Kidney (tissue), 14 donors: Measurements from ENCODE around the gene HNRNPAB. TPM values are rescaled to one million over a fixed set of nuclear protein-coding genes. Genes with fewer than 3 reads are reported as not detected.
A peak's percentile ranks its signal among the peaks of the same experiment; 100 is the strongest.
"Not testable (repeated sequence)": the region's sequence is repeated elsewhere in the genome, so short reads cannot be mapped to it uniquely, and the experiment has no call there.

ENCODE experiments used
- DNase-seq, 5 donors: peaks; one replicate each; pipeline ENCODE4 v3.0.0-alpha.2; 2013 to 2020
- FAIRE-seq: peaks from 2 replicates; lab custom pipeline; 2012; peaks lifted over from hg19 to GRCh38; lab: Jason Lieb, UNC
- H3K27ac ChIP-seq, 2 donors: one replicate each; pipeline ENCODE4 v1.7.0; 2013; ENCODE audit warnings: low read depth in 2 of 2, low read length in 2 of 2, inconsistent platforms in 1 of 2
- H3K27me3 ChIP-seq: one replicate; pipeline ENCODE4 v1.7.1; 2013; ENCODE audit warnings: low read length, inconsistent platforms; ENCODE audit not compliant: control insufficient read depth, insufficient read depth
- H3K36me3 ChIP-seq, 3 donors: one replicate each; pipeline versions ENCODE4 v1.7.0 to v1.7.1; 2013; ENCODE audit warnings: low read length in 3 of 3, control low read depth in 1 of 3, inconsistent platforms in 1 of 3; ENCODE audit not compliant: insufficient read depth in 3 of 3, control insufficient read depth in 2 of 3
- H3K4me1 ChIP-seq, 3 donors: one replicate each; pipeline versions ENCODE4 v1.7.0 to v1.7.1; 2013; ENCODE audit warnings: low read length in 3 of 3, inconsistent platforms in 1 of 3, low read depth in 1 of 3; ENCODE audit not compliant: control insufficient read depth in 2 of 3, insufficient read depth in 2 of 3
- H3K4me3 ChIP-seq, 3 donors: one replicate each; pipeline versions ENCODE4 v1.7.0 to v1.8.1; 2013; ENCODE audit warnings: low read length in 3 of 3, control low read depth in 1 of 3, inconsistent platforms in 1 of 3
- H3K9ac ChIP-seq, 3 donors: one replicate each; pipeline versions ENCODE4 v1.7.0 to v1.7.1; 2013; ENCODE audit warnings: low read length in 3 of 3, control low read depth in 1 of 3, inconsistent platforms in 1 of 3
- H3K9me3 ChIP-seq, 3 donors: one replicate each; pipeline versions ENCODE4 v1.7.0 to v1.7.1; 2013; ENCODE audit warnings: low read length in 3 of 3, control low read depth in 1 of 3, inconsistent platforms in 1 of 3; ENCODE audit not compliant: control insufficient read depth in 2 of 3, insufficient read depth in 1 of 3
- intact Hi-C: fragments of 100-400 bp; cut with DNase I; formaldehyde crosslinking; loops from one replicate; pipeline ENCODE4 v1.11.1; 2022
- polyA plus RNA-seq: library from polyadenylated mRNA; stranded (reverse); fragments of 350-450 nt; fragmentation: Illumina TruSeq; extraction: RNeasy Lipid Tissue Mini Kit (QIAGEN cat#74804); gene quantifications from one replicate; pipeline ENCODE4 v1.2.3, GENCODE V29; 2014; ENCODE audit warnings: low read depth, low replicate concordance; ENCODE audit not compliant: insufficient read depth
- total RNA-seq: library from RNA; stranded (reverse); fragmentation: NEBNext Ultra II Directional; extraction: Animal tissue kit (Norgen Biotek cat#: 25700); gene quantifications from one replicate; pipeline ENCODE4 v1.2.1, GENCODE V29; 2021
- TF ChIP-seq, protein P1 (sequence below): IDR thresholded peaks from 3 replicates; pipeline ENCODE4 v1.5.1; 2012; ENCODE audit warnings: mild to moderate bottlenecking, moderate library complexity, borderline replicate concordance; ENCODE audit not compliant: insufficient read depth; ENCODE audit errors: extremely low read depth
- donor health status: control.
- donor health status: control.
- donor health status: control.
- donor health status: control.
- donor health status: control.
- donor health status: DM: yes; HTN: yes; CAD: no.
- donor health status: Normal renal cell carcinoma (clear cell type).

HNRNPAB gene
- total and polyA plus RNA-seq, 2 donors from 2014 or later = 81.8 to 130 TPM

- no peaks in the 10 kb centered on the region for H3K9me3 ChIP-seq
- no peaks in the 10 kb centered on the region for H3K4me1 ChIP-seq
- FAIRE-seq (no peak), DNase-seq (peak in 1 of 5 donors; percentile 69)
- TF ChIP-seq, protein P1, sequence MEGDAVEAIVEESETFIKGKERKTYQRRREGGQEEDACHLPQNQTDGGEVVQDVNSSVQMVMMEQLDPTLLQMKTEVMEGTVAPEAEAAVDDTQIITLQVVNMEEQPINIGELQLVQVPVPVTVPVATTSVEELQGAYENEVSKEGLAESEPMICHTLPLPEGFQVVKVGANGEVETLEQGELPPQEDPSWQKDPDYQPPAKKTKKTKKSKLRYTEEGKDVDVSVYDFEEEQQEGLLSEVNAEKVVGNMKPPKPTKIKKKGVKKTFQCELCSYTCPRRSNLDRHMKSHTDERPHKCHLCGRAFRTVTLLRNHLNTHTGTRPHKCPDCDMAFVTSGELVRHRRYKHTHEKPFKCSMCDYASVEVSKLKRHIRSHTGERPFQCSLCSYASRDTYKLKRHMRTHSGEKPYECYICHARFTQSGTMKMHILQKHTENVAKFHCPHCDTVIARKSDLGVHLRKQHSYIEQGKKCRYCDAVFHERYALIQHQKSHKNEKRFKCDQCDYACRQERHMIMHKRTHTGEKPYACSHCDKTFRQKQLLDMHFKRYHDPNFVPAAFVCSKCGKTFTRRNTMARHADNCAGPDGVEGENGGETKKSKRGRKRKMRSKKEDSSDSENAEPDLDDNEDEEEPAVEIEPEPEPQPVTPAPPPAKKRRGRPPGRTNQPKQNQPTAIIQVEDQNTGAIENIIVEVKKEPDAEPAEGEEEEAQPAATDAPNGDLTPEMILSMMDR = no peak
- H3K9ac ChIP-seq = no peak overlapping the region
- no peak overlapping the region for H3K4me3 ChIP-seq
- intact Hi-C loops = no loop called here
- H3K36me3 ChIP-seq = no peaks in the 10 kb centered on the region
- no peaks in the 10 kb centered on the region for H3K27me3 ChIP-seq
- no peak overlapping the region for H3K27ac ChIP-seq
Observed at GRCh38 chr5:178249191-178249989, 45.1 kb downstream of the HNRNPAB start.

DNA sequence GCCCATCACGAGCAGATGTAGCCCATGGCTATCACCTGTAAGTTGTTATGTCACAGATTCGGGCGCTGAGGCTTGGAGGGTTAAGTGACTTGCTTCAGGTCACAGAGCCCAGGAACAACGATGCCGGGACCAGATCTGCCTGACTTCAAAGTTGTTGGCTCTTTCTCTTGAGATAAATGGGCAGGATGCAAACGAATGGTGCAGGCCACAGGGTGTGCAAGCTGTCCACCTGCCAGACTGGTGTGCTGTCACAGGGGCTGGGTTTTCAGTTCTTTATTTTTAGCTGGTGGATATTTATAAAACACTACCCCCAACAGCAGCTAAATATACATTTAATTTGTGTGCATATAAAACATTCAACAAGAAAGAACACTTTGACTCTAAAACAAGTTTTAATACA lies 45.9 kb downstream of the HNRNPAB start:
- DNase-seq (no peak), FAIRE-seq (no peak)
- intact Hi-C loops = no loop called here
- H3K4me1 ChIP-seq = no peaks in the 10 kb centered on the region
- TF ChIP-seq, protein P1 = no peak
- H3K9ac ChIP-seq = no peak overlapping the region
- no peaks in the 10 kb centered on the region for H3K27me3 ChIP-seq
- H3K4me3 ChIP-seq = no peak overlapping the region
- H3K27ac ChIP-seq = no peak overlapping the region
- no peaks in the 10 kb centered on the region for H3K9me3 ChIP-seq
- no peaks in the 10 kb centered on the region for H3K36me3 ChIP-seq

DNA sequence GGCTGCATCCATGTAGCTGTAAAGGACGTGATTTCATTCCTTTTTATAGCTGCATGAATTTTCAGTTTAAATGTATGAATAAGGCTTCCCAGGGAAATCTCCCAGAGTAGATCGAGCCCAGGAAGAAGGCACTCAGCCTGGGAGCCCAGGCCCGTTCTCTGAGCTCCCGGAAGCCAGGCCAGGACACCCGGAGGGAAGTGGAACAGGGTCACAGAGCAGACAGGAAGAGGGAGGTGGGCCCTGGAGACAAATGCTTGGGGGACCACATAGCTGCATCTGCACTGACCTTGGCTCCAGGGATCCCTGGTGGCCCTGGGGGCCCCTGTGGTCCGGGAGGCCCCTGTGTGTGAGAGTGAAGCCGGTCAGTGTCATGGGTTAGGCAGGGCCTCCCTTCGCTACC lies 47.9 kb downstream of the HNRNPAB start:
- Histone ChIP-seq H3K36me3 (no peaks in the 10 kb centered on the region), H3K27me3 (no peaks in the 10 kb centered on the region), H3K27ac (no peak overlapping the region), H3K9me3 (no peaks in the 10 kb centered on the region), H3K4me3 (no peak overlapping the region), H3K9ac (no peak overlapping the region), H3K4me1 (no peaks in the 10 kb centered on the region)
- TF ChIP-seq, protein P1 = no peak
- no peak for DNase-seq
- FAIRE-seq = no peak
- intact Hi-C loops = no loop called here

- H3K9me3 ChIP-seq, DNase-seq, FAIRE-seq, H3K4me3 ChIP-seq, intact Hi-C loops, H3K27me3 ChIP-seq, H3K36me3 ChIP-seq, H3K9ac ChIP-seq, H3K4me1 ChIP-seq, H3K27ac ChIP-seq: not testable (repeated sequence)
Observed at GRCh38 chr5:178253632-178254031, 49.3 kb downstream of the HNRNPAB start.
